ENCODE measurements around the gene AGL.
"Not testable (repeated sequence)": the region's sequence is repeated elsewhere in the genome, so short reads cannot be mapped to it uniquely, and the experiment has no call there.

Gene AGL

DNA sequence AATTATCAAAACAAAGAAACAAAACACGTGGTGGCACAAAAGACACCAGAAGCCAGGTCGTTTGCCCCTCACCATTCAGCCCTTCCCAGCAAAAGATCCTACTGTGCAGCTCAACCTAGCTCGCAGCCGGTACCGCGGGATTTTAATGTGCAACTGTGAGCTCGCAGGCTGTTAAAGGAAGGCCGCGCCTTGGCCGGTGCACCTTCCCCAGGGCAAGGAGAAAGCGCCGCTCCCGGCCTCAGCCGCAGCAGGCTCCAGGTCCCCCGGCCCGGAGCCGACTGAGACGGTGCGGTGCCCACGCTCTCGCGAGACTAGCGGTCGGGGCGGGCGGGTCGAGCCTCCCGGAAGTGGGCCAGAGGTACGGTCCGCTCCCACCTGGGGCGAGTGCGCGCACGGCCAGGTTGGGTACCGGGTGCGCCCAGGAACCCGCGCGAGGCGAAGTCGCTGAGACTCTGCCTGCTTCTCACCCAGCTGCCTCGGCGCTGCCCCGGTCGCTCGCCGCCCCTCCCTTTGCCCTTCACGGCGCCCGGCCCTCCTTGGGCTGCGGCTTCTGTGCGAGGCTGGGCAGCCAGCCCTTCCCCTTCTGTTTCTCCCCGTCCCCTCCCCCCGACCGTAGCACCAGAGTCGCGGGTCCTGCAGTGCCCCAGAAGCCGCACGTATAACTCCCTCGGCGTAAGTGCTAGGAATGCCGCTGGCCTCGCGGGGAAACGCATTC lies at the start of gene AGL:
Gene AGL, plus strand, starts transcription at position 618 of the 715 bp plus-strand sequence. CDS start 682 bp downstream, outside the sequence.
- DNase-seq (ENCODE audit: low read depth in 2 of 2), result peak; percentile 70 to 82

DNA sequence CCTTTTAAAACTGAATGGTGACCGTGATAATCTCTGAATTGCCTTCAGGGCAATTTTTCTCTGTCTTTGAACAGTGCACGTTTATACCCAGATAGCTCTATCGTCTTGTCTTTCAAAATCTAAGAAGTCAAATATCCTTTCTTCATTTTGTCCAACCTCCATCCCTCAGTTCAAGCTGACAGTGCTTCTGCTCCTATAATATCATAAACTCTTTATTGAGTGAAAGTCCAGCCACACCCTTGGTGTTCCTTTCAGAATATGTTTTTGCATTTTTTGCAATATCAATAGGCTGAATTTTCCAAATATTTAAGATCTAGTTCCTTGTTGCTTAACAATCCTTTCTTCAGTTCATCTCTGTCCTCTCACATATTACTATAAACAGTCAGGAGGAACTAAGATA lies 48.6 kb upstream of the AGL start:
- DNase-seq (ENCODE audit: low read depth in 2 of 2), result no peak

DNA sequence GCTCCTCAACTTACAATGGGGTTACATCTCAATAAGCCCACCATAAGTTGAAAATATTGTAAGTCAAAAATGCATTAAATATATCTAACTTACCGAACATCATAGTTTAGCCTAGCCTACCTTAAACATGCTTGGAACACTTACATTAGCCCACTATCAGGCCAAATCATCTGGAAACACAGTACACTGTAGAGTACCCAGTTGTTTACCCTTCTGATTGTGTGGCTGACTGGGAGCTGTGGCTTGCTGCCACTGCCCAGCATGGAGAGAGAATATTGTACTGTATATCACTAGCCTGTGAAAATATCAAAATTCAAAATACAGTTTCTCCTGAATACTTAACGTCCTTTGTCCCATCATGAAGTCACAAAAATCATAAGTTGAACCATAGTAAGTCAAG lies 43.3 kb upstream of the AGL start:
- no peak for DNase-seq (ENCODE audit: low read depth in 2 of 2)

DNA sequence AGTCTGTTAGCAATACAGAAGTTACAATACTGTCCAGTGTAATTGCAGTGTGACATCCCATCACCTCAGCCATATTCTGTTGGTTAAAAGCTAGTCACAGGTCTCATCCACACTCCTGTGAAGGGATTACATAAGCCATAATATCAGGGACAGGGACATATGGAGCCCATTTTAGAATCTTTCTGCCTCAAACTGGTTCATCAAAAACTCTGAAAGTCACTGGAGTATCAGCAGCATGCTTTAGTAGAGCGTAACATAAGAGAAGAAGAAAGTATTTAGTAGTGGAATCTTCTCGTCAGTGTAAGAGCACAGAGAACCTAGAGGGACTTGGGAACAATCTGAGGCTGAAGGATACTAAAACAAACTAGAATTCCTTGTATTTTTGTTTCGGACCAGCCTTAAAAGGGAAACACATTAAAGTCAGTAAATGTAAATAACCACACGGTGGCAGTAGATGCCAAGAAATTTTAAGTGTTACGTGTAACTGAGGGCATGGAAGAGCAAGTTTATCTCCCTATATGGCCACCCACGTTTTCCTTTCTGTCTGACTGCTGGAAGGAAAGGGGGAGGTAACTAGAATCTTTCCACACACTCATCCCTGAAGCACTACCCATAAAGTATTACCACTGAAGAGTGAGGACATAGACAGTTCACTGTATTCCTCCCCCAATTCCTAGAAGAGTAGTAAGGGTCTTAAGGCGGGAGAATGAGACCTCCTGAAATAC lies 41.6 kb upstream of the AGL start:
- no peak for DNase-seq (ENCODE audit: low read depth in 2 of 2)

DNA sequence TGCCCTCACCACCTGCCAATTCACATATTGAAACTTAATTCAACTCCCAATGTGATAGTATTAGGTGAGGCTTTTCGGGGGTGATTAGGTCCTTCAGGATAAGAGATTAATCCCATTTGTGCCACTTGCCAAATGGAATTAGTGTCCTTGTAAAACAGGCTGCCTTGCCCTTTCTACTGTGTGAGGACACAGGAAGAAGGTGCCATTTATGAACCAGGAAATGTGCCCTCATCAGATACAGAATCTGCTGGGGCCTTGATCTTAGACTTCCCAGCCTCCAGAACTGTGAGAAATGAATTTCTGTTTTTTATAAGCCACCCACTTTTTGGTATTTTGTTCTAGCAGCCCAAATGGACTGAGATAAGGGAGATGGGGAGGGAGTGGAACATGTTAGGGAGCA lies 39.1 kb upstream of the AGL start:
- no peak for DNase-seq (ENCODE audit: low read depth in 2 of 2)

DNA sequence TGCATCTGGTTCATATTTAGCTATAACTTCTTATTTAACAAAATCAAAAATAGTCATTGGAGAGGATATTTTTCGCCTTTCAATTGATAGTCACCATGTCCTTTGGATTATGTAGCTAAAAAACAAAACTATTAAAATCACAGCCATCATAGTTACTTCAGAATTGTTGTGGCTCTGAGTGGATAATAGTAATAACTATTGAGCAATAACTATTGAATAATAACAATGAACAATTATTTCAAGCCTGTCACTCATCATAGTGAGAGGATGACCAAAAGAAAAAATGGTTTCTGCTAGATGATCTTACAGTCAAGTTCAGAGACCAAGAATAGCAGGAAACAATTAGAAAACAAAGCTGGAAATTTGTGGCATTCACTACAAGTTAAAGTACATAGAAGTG lies 38.4 kb upstream of the AGL start:
- no peak for DNase-seq (ENCODE audit: low read depth in 2 of 2)

DNA sequence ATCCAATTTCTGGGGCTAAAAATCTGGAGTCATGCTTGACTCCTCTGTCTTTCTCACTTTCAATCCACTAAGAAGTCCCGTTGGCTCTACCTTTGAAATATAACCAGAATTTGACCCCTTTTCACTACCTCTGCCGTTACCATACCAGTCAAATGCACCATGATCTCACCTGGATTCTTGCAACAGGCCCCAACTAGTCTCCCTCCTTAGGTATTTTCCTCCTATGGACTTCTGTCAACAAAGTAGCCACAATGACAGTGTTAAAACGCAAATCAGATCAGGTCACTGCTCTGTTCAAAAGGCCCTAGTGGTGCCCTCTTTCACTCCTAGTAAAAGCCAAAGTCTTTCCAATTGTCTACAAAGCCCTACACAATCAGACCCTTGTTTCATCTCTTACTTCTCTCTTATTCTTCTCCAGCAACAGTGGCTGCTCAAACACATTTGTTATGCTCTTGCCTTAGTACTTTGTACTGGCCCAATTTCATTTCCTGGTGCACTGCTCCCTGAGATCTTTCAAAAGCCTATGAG lies 35.7 kb upstream of the AGL start:
- no peak for DNase-seq (ENCODE audit: low read depth in 2 of 2)

DNA sequence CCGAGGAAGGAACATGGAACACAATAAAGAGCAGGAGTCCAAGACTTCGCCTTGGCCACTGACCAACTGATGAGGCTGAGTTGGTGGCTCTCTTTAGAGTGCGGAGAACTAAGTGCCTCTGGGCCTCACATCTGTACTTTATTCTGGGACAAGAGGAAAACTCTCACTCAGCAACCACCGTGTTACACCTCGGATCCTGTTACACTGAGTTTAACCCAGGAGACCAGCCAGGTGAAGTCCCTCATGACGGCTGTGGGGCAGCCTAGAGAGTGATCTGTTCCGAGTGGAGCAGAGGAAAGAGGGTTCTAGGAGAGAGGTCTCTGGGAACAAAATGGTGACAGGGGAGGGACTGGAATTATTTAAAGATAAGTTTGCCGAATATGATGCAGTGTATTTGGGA lies 33.5 kb upstream of the AGL start:
- no peak for DNase-seq (ENCODE audit: low read depth in 2 of 2)

DNA sequence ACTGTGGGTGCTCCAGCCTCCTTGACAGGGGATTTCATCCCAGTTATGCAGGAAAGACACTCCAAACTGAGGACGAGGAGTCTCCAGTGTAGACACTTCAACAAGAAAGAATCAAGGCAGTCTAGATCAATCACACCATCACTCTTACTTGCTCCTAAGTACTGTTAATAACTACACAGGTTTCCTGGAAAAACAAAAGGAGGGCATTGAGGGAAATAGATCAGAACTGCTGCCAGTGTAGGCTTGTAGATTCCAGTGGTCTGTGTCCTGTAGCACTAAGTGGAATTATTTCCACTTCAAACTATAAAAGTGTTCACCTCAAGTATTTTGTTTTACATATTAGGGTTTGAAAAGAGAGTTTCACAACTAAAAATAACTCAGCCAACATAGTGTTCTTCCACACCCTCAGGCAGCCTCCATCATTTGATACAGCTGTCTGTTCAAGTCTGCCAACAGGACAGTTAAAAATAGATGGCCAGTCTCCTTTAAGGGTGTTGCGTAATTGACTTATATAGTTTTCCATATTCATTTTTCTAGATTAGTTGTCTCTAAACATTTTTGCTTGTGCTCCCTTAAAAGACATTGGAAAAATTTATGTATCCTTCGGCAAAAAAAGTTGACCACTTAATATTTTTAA lies 32.0 kb upstream of the AGL start:
- DNase-seq (ENCODE audit: low read depth in 2 of 2), result no peak

DNA sequence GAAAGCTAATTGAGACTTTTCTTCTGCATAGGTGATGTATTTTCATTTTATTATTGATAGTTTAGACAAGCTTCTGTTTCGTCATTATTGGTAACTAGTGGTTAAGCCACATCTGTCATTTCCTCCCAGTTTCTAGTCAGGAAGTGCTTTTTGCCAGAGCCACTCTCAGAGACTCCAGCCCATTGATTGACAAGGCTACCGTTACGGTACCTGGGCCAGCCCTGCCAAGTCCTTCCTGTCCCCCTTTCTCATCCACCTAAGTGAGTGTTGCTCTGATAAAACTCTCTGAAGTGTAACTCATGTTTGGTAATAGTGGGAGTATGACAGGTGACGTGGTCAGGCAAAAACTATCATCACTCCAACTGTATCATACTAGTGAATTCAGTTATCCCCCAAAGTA lies 29.6 kb upstream of the AGL start:
- DNase-seq (ENCODE audit: low read depth in 2 of 2), result no peak

DNA sequence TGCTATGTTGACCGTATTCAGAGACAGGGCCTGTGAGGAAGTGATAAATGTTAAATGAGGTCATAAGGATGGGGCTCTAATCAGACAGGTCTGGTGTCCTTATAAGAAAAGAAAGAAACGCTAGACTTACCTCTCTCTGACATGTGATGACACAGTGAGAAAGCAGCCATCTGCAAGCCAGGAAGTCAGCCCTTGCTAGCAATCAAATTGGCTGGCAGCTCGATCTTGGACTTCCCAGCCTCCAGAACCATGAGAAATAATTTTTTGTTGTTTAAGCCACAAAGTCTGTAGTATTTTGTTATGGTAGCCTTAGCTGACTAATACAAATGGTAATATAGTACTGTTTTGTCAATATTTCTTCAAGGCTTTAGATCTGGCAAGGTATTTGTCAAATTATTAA lies 25.1 kb upstream of the AGL start:
- DNase-seq (ENCODE audit: low read depth in 2 of 2), result no peak

DNA sequence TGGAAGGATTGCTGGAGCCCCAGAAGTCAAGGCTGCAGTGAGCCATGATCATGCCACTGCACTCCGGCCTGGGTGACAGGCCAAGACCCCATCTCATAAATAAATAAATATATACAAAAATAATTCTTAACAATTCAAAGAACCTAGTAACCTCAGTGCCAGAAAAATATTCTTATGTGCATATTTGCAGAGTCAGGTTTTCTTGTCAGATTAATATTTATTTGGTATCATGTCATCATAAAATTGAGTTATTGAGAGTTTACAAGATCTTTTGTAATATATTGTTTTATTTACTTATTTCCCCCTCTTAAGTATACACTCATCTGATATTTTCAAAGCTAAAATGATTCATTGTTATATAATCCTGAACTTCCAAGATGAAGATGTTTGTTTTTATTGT lies 24.5 kb upstream of the AGL start:
- no peak for DNase-seq (ENCODE audit: low read depth in 2 of 2)

DNA sequence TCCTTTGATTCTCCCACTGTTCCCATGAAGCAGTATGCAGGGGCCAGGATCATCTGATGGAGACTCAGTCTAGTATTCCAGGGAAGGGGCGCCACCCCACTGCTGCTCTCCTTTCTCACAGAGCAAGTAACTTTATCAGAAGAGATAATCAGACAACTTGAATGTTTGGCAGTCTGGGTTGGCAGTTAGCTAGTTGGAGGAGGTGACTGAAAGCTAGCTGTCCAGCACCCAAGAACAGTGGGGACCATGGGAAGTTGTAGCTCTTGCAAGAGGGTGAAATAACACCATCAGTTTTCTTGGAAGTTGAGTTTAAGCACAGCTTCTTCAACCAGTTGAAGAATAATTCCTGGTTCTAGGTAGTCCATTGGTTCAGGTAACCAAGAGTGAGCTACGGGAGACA lies 22.2 kb upstream of the AGL start:
- no peak for DNase-seq (ENCODE audit: low read depth in 2 of 2)

DNA sequence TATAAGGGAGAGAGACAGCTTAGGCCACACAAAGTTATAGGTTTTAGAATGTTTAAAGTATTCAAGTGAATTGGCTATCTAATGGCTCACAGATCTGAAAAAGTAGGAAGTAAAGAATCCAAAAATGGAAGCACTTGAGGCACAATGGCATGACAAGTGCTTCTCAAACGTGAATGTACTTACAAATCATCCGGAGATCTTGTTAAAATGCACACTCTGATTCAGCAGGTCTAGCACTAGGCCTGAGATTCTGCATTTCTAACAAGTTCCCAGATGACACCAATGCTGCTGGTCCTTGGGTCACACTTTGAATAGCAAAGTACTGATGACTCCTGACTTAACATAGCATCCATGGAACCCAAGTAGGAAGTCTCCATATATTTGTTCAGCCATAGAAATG lies 20.9 kb upstream of the AGL start:
- no peak for DNase-seq (ENCODE audit: low read depth in 2 of 2)

DNA sequence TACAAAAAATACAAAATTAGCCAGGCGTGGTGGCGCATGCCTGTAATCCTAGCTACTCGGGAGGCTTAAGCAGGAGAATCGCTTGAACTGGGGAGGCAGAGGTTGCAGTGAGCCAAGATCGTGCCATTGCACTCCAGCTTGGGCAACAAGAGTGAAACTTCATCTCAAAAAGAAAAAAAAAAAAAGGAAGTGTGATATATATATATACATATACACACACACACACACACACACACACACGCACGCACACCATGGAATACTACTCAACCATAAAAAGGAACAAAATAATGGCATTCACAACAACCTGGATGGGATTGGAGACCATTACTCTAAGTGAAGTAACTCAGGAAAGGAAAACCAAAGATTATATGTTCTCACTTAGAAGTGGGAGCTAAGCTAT lies 16.2 kb upstream of the AGL start:
- not testable (repeated sequence) for DNase-seq (ENCODE audit: low read depth in 2 of 2)

DNA sequence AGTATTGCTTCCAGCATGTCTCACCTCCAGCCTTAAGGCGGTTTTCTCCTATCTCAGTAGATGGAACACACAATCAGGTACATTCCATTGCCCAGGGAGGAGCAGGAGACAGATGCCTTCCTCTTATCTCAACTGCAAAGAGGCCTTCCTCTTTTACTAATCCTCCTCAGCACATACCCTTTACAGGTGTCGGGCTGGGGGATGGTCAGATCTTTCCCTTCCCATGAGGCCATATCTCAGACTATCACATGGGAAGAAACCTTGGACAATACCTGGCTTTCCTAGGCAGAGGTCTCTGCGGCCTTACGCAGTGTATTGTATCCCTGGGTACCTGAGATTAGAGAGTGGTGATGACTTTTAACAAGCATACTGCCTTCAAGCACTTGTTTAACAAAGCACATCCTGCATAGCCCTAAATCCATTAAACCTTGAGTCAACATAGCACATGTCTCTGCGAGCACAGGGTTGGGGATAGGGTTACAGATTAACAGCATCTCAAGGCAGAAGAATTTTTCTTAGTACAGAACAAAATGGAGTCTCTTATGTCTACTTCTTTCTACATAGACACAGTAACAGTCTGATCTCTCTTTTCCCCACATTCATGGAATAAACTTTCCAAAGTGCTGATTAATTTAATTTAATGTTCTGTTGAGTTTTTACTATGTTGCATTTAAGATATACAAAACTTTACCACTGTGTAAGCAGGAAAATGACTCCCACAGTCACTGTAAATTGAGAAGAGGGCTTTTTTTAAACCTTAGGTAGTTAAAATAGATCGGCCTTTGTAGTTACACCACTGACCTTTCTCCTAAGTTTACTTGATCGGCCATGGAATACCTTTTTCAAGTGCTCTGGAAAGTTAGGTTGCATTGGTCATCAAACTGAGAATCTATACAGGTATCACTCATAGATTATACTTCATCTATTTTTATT lies 13.7 kb upstream of the AGL start:
- not testable (repeated sequence) for DNase-seq (ENCODE audit: low read depth in 2 of 2)

DNA sequence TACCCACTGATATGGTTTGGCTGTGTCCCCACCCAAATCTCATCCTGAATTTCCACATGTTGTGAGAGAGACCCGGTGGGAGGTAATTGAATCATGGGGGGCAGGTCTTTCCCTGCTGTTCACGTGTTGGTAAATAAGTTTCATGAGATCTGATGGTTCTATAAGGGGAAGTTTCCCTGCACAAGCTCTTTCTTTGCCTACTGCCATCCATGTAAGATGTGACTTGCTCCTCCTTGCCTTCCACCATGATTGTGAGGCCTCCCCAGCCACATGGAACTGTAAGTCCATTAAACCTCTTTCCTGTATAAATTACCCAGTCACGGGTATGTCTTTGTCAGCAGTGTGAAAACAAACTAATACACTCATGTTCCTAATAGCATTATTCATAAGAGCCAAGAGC lies 9.8 kb upstream of the AGL start:
- not testable (repeated sequence) for DNase-seq (ENCODE audit: low read depth in 2 of 2)

DNA sequence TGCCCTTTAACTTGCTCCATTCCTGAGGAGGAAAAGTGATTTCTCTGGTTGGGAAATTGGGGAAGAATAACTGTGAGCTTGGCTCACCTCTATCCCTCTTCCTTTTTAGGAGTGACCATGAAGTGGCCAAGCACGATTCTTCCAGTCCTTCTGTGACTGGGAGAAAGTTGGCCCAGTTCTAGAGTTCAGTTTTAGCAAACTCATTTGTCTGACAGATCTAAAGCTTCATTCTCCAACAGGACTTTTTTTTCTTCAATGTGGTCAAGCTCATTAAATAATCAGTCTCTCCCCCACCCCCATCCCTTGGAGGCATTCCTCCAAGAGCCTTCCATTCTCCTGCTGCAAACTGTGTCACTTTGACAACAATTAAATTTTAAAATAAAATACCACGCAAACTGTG lies 6.4 kb upstream of the AGL start:
- no peak for DNase-seq (ENCODE audit: low read depth in 2 of 2)

DNA sequence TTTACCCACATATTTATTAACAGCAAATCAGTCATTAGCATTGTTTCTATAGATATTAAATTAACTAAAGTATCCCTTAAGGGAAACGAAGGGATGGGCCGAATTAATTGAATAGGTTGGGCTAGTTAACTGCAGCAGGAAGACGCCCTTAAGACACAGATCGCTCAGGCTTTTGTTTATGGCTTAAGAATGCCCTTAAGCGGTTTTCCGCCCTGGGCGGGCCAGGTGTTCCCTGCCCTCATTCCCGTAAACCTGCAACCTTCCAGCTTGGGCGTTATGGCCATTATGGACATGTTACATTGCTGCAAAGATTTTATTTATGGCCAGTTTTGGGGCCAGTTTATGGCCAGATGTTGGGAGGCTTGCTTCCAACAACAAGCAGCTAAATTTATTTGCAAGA lies 5.0 kb upstream of the AGL start:
- DNase-seq (ENCODE audit: low read depth in 2 of 2), result not testable (repeated sequence)

DNA sequence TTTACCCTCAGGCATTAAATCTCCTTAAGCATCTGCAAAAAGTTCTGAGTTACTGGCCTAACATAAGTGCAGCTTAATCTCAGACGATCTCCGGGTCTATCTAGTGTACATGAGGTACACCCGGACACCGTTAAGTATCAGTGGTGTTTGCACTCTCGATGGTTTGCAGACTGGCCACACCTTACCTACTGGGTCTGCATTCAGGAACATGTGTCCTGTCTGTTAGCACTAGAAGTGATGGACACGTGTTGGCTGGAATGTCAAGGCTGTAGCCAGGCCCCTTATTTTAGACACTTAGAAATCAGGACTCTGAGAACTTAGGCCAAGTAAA lies 783 bp upstream of the AGL start:
- DNase-seq (ENCODE audit: low read depth in 2 of 2), result no peak

DNA sequence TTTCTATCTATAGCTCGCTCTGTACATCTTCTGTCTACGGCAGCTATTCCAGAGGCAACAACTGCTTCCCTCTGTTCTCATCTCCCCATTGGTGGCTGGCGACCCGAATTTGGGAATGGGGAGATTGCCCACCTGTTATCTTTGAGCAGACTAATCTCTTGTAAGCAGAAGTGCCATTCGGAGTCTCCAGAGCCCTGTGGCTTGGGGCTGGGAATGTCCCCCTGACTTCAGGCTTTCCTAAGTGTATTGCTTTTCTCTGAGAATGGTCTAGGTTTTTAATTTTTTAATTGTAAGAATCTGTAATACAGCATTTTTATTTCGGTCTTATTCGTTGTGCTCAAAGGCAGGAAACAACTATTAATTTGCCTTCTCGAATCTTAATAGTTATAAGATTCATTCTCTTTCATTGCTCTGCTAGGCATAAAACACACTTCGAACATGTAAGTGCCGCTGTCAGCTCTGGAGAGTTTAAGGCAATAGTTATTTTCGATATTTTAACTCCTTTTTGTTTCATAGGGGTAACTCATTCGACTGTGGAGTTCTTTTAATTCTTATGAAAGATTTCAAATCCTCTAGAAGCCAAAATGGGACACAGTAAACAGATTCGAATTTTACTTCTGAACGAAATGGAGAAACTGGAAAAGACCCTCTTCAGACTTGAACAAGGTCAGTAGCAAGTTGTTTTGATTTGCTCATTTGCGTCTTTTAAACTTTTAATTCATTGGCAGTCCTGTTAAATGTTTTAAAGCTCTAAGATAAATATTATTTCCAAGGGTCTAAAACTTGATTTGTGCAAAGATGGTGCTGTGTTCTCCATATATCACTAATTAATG lies 514 bp downstream of the AGL start:
- no peak for DNase-seq (ENCODE audit: low read depth in 2 of 2)
